ENCODE measurements around the gene DPP4.

DNA sequence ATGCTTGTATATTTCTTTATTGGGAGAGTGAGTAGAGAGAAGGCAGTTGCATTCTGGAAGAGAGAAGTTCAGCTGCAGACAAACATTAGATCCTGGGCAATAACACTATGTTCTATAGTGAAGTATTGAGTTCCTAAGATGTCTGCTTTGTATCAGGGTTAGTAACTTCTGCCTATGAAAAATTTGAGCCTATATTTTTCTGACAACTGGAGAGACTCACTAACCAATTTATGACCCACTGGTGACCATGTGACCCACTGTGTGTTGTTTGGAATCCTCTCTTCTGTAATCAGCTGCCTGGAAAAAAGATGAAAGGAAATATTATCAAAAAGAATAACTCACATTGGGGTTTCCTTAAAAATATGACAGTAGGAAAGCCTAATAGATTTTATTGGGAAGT is 35.3 kb downstream of the DPP4 start:
- no peak for TF ChIP-seq EZH2 (IDR thresholded peaks at IDR 0.05; ENCODE audit: low read length)
- TF ChIP-seq, protein P1, sequence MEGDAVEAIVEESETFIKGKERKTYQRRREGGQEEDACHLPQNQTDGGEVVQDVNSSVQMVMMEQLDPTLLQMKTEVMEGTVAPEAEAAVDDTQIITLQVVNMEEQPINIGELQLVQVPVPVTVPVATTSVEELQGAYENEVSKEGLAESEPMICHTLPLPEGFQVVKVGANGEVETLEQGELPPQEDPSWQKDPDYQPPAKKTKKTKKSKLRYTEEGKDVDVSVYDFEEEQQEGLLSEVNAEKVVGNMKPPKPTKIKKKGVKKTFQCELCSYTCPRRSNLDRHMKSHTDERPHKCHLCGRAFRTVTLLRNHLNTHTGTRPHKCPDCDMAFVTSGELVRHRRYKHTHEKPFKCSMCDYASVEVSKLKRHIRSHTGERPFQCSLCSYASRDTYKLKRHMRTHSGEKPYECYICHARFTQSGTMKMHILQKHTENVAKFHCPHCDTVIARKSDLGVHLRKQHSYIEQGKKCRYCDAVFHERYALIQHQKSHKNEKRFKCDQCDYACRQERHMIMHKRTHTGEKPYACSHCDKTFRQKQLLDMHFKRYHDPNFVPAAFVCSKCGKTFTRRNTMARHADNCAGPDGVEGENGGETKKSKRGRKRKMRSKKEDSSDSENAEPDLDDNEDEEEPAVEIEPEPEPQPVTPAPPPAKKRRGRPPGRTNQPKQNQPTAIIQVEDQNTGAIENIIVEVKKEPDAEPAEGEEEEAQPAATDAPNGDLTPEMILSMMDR (optimal IDR thresholded peaks at IDR 0.05 in 1 of 3, IDR thresholded peaks at IDR 0.05 in 1 of 3, conservative IDR thresholded peaks at IDR 0.05 in 1 of 3; ENCODE audit: extremely low read depth in 1 of 3, insufficient read depth in 2 of 3, low read length in 3 of 3): no peak

Data from keratinocyte (primary cell).